EH (cell line): ENCODE data around the gene ERC2.

Experiments
- DNase-seq: peaks from one replicate; pipeline ENCODE4 v3.0.0-alpha.2; 2015; ENCODE audit warnings: low read depth

Gene ERC2

GRCh38 chr3:56366641-56367162 lies 101.6 kb downstream of the ERC2 start:
- no peak for DNase-seq

DNA sequence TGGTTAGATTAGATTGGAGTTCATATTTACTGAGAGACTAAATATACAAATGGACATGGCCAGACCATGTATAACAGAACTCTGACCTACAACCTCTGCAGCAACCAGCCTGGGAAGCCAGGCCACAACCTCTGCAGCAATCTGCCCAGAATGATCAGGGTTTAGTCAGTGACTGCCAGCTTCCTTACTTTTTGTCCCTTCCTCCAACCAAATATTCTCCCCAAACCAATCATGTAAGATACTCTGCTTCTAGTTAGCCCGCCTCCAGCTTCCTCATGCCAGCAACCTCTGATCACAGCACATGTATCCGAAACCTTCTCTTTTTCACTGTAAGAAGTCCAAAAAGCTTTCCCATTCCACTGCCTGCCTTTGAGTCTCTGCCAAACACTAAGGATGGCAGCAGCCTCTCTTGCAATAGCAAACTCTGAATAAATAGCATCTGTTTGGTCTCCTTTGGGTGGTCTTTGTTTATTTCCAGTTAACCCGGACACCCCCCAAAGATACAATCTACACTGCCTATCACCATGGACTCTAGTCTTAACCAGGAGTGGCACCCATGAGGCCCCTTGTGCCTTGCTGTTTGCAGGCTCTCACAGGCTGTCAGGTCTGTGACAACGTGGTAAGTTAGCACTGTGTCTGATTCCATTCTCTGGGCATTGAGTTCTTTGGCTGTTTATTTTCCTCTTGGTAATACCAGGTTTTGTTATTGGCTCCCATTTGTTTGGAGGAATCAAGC lies 102.2 kb downstream of the ERC2 start:
- no peak for DNase-seq

GRCh38 chr3:56364665-56365064 lies 103.6 kb downstream of the ERC2 start:
- DNase-seq, result no peak

DNA sequence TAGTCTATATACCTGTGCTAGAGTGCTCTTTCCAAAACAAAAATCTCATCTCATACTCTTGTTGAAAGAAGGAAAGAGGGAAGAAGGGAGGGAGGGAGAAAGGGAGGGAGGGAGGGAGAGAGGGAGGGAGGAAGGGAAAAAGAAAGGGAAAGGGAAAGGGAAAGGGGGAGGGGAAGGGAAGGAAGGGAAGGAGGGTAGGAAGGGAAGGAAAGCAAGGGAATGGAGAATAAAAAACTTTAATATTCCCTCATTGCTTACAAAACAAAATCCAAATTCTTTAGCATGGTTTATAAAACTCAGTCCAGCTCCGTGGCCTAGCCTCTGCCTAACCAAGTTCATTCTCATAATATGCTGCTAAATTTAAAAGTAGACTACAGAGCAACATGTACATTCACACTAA lies 104.5 kb downstream of the ERC2 start:
- no peak for DNase-seq

- no peak for DNase-seq
Observed at GRCh38 chr3:56361731-56362130, 106.5 kb downstream of the ERC2 start.

- no peak for DNase-seq
Observed at GRCh38 chr3:56357266-56357665, 111.0 kb downstream of the ERC2 start.

- DNase-seq, result no peak
Observed at GRCh38 chr3:56356808-56357207, 111.5 kb downstream of the ERC2 start.

DNA sequence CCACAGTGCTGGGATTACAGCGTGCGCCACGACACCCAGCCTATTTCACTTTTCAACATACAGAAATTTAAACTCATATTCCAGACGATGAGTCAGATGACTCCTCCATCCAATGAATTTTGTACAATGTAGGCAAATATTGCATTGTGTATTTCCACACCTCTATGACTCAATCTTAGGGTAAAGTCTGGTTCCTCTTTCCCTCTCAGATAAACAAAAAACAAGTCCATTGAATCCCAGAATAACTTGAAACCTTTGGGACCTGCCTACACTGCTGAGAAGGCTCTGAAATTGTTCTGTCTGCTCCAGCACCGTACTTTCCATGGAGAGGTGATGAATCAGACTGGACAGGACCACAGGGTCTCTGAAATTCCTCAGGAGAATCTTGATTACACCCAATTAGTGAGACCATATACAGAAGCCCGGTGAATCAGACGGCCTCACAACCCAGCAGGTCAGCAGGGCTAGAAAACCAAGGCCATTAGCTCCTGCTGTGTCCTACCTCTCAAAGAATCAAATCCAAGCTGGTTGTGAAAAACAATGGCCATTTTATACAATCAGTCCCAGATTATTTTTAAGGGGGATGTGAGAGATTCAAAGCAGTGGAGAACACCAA lies 112.6 kb downstream of the ERC2 start:
- no peak for DNase-seq

DNA sequence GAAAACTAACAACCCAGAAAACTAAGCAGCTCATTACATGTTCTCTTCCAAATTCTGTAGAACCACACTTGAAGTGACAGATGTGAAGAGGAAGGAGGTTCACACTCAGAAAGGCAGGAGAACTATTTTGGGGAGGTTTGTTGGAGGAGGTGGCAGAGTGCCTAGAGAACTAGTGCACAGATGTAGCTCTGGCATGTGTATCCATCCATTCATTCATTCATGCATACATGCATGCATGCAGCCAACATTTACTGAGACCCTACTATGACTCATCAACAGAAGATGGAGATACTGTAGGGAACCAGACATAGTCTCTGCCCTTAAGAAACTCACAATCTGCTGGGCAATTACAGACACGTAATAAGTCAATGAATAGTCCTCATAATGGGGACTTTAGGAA lies 116.7 kb downstream of the ERC2 start:
- DNase-seq, result no peak

DNA sequence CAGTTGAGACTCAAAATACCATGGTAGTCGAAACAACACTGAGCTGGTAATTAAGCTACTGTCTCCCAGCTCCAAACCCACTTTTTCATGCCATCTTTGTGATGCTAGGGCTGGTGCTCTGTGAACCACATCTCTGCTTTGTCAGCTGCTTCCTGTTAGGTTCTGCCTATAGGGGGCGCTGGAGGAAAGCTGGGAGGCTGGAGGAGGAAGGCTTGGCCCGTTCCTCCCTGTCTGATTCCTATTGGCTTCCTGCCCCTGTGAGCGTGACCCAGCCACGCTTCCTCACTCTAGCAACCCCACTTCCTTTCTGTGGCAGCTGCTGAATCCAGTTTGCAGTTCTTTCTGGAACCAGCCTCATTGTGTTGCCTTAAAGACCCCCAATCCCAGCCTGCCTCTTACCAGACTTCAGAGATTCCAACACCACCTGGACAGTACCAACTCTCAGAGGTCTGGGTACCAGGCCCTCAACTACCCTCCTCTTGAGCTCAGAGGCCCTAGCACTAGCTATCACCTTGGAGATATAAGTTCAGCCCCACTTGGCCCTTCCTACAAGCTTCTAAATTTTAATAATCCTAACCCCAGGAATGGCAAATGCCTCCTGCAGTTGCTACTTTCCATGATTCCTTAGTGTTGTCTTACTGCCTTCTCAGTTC lies 120.9 kb downstream of the ERC2 start:
- peak; percentile 3 for DNase-seq

GRCh38 chr3:56342475-56342874 lies 125.8 kb downstream of the ERC2 start:
- no peak for DNase-seq

DNA sequence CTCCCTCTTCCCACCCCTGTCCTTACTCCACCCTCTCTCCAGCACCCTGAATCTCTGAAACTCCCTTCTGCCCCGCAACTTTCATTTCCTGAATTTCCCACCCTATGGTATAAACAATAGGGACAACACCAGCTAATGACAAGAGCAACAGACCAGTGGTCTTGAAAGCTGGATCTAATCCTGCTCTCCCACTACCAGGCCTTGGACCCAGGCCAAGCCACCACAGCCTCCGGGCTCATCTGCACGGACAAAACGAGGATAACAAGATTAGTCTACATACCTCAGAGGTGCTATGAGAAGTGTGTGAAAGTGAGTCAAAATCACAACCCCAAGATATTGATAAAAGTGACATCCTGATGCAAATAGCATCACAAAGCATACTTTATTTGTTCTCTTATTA lies 128.6 kb downstream of the ERC2 start:
- no peak for DNase-seq

GRCh38 chr3:56339244-56339643 lies 129.0 kb downstream of the ERC2 start:
- DNase-seq, result no peak

DNA sequence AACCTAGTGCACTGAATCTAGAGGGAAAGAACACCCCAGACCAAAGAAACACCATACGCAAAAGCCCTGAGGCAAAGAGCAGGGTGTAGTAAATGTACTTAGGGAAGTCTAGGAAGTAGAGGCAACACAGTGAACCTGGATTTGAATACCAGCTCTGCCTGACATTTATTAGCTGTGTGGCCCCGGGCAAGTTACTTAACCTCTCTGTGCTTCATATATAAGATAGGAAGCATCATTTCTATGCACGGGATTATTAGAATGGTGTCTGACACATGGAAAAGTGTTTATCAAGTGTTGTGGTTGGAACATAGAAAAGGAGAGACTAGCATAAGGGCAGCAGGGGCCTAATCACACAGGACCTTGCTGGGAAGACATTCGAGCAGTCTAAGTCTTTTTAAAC lies 132.2 kb downstream of the ERC2 start:
- no peak for DNase-seq

DNA sequence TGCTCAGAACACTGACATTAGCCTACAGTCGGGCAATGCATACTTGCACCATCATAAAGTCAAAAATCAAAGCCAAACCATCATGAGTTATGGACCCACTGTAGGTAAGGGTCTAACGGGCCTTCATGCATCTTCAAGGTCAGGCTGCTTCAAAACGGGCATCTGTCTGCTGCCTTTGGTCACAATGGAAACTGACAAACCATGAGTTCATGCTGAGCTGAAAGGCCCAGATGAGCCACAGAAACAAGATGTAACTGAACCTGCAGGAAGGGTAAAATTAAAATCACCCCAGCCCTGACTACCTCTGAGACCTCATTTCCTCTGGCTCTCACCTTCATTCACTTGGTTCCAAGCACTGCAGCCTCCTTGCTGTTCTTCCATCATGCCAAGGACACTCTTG lies 143.8 kb downstream of the ERC2 start:
- no peak for DNase-seq

DNA sequence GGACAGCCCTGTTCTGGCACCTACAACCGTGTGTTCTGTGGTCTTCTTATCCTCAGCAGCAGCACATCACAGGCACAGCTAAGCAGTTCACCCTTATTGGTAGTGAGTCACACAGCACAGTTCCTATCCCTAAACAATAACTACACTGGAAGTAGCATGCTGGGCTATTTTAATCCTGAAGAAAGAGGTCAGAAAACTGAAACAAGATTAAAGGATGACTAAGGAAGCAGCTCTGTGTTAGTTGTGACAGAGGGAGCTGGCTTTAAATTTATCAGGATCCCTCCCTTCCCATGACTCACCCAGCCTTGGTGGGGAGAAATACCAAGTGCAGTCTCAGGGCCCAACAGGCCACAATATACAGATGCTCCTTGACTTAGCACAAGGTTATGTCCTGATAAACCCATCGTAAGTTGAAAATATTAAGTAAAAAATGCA lies 144.3 kb downstream of the ERC2 start:
- peak; percentile 66 for DNase-seq

- DNase-seq, result no peak
Observed at GRCh38 chr3:56322862-56323261, 145.4 kb downstream of the ERC2 start.

DNA sequence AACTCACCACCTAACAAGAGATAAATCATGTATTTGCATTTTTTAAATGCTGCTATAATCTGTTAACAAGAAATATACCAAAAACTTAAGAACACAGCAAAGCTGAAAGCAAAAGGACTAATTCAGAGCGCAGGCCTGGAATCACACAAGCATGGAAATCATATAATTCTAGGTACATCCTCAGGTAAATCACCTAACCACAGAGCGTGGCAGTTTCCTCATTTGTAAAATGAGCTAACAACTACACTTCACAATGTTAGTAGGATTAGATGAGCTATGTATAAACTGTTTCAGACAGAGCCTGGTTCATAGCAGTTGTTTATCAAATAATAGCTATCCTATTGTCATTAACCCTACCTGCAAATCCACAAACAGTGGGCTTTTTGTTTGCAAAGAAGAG lies 146.4 kb downstream of the ERC2 start:
- no peak for DNase-seq

- no peak for DNase-seq
Observed at GRCh38 chr3:56321383-56321782, 146.9 kb downstream of the ERC2 start.

GRCh38 chr3:56320883-56321282 lies 147.4 kb downstream of the ERC2 start:
- no peak for DNase-seq

GRCh38 chr3:56318891-56319290 lies 149.4 kb downstream of the ERC2 start:
- DNase-seq, result no peak

DNA sequence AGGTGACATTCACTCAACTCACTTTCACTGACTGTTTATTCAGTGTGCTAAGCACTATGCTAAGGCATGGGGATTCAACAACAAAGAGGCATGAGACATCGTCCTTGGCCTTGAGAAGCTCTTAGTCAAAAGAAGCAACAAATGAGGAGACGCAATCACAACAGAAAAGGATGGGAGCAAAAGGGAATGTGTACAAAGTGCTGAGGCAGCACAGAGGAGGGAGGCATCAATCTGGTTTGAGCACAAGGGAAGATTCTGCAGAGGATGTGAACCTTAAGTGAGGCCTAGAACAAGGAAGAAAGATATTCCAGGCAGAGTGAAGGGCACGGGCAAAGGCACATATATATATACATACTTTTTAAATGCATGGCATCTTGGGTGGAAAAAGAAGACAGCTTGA lies 151.3 kb downstream of the ERC2 start:
- DNase-seq, result no peak

DNA sequence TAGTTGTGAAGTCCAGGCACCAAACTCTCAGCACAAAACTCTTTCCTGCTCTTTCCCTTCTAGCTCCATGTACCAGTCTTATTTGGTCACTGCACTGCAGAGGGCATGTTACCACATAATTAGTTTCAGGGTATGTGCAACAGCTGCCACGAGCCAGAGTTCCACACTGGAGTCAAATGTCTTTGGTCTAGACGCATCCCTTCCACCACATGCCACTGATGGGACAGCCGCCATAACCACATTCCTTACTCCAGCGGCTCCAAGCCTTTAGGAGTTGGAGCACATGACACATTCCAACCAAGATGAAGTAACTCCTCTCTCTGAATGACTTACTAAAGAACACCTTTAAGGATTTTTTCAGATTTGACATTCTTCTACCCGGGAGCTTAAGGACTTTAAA lies 153.4 kb downstream of the ERC2 start:
- peak; percentile 64 for DNase-seq
